Activated T-helper 2 cell treated with anti-CD3 and anti-CD28 coated beads, Interferon-gamma antibody, Interleukin-2, Interleukin-4, amounts not matched to agents 10 μg/mL and 5 μg/mL and 100 μg/mL, durations not matched to agents 14 hours and 24 hours and 36 hours (primary cell): ENCODE measurements around the gene EML3. TPM values are rescaled to one million over a fixed set of nuclear protein-coding genes. Genes with fewer than 3 reads are reported as not detected.

Experiments used
- DNase-seq: peaks from one replicate; pipeline ENCODE4 v3.0.0; 2021; ENCODE audit warnings: low spot score
- H3K27ac Mint-ChIP-seq: one replicate; pipeline ENCODE4 v1.8.0; 2021; ENCODE audit warnings: mixed read lengths
- H3K27me3 Mint-ChIP-seq: one replicate; pipeline ENCODE4 v1.8.0; 2021; ENCODE audit warnings: low read depth, mixed read lengths
- H3K36me3 Mint-ChIP-seq: one replicate; pipeline ENCODE4 v1.8.0; 2021; ENCODE audit warnings: low read depth, mixed read lengths
- H3K4me1 Mint-ChIP-seq: one replicate; pipeline ENCODE4 v1.8.0; 2021; ENCODE audit warnings: low read depth, mixed read lengths
- H3K4me3 Mint-ChIP-seq: one replicate; pipeline ENCODE4 v1.8.0; 2021; ENCODE audit warnings: low read depth, mild to moderate bottlenecking, moderate library complexity, mixed read lengths
- H3K9me3 Mint-ChIP-seq: one replicate; pipeline ENCODE4 v1.8.0; 2021; ENCODE audit warnings: mixed read lengths
- intact Hi-C: fragments of 100-400 bp; cut with micrococcal nuclease; formaldehyde crosslinking; loops from one replicate; pipeline ENCODE4 v1.15.1; 2023
- total RNA-seq: library from RNA; stranded (reverse); gene quantifications from 2 replicates; pipeline ENCODE4 v1.2.3, GENCODE V29; 2022

Gene EML3
- total RNA-seq, 1 donor from 2014 or later, result 144 TPM

- Mint-ChIP-seq H3K4me3 (no peak overlapping the region), H3K27me3 (no peaks in the 10 kb centered on the region), H3K36me3 (peaks cover 55% of the 10 kb centered on the region), H3K4me1 (peaks cover 67% of the 10 kb centered on the region), H3K9me3 (no peaks in the 10 kb centered on the region), H3K27ac (no peak overlapping the region)
- intact Hi-C loops, result loop anchor here (5.0 to 10.0 kb wide), 2 partner anchors 51 to 296 kb away; no protein-coding TSS in a partner anchor
- no peak for DNase-seq
Observed at GRCh38 chr11:62558669-62559068, 53.9 kb downstream of the EML3 start.

GRCh38 chr11:62556875-62557631 is 55.5 kb downstream of the EML3 start:
- Mint-ChIP-seq H3K4me1 (peaks cover 81% of the 10 kb centered on the region), H3K4me3 (peak overlapping the region; percentile 50), H3K9me3 (no peaks in the 10 kb centered on the region), H3K27ac (peak overlapping the region; percentile 97), H3K36me3 (peaks cover 46% of the 10 kb centered on the region), H3K27me3 (no peaks in the 10 kb centered on the region)
- intact Hi-C loops, result loop anchor here (1.0 to 10.0 kb wide), 6 partner anchors 14 to 298 kb away; partner anchors contain the start of genes EEF1G and TUT1
- peak; percentile 79 for DNase-seq

GRCh38 chr11:62556108-62556874 is 56.3 kb downstream of the EML3 start:
- H3K4me1 Mint-ChIP-seq, result peaks cover 84% of the 10 kb centered on the region
- peak overlapping the region; percentile 97 for H3K27ac Mint-ChIP-seq
- intact Hi-C loops, result loop anchor here (1.0 to 10.0 kb wide), 6 partner anchors 13 to 299 kb away; partner anchors contain the start of genes EEF1G and TUT1
- H3K9me3 Mint-ChIP-seq, result no peaks in the 10 kb centered on the region
- H3K36me3 Mint-ChIP-seq, result peaks cover 40% of the 10 kb centered on the region
- DNase-seq, result peak; percentile 87
- H3K27me3 Mint-ChIP-seq, result no peaks in the 10 kb centered on the region
- peak overlapping the region; percentile 56 for H3K4me3 Mint-ChIP-seq

DNA sequence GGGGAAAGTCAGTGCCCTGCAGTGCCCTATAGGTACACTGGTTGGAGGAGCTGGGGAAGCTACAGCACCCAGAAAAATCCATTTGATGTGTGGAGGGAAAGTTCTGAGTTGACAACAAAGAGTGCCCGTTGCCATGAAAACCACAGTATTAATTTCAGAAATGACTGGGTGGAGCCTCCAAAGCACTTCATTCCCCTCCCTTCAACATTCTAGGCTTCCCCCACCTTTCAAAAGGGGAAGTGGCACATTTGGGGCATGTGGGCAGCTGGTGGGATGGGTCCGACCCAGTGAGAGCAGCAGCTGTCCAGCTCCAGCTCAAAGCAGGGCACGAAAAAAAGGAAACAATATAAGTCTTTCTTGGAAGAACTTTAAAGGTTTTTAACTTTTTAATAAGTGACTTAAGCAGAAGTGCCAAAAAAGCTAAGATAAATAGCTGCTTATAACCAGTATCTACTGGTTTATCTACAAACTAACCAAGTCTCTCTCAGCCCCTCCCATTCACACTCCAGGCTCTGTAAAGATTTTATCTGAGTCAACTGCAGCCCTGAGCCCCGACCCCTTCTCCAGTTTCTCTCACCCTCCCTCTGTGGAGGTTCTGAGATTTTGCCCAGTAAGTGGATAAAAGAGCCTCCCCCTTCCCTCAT is 57.0 kb downstream of the EML3 start:
- peak; percentile 76 for DNase-seq
- intact Hi-C loops, result loop anchor here (1.0 to 10.0 kb wide), 7 partner anchors 9 to 299 kb away; partner anchors contain the start of genes AHNAK, EEF1G and TUT1
- Mint-ChIP-seq H3K27ac (peak overlapping the region; percentile 97), H3K27me3 (no peaks in the 10 kb centered on the region), H3K36me3 (peaks cover 34% of the 10 kb centered on the region), H3K9me3 (no peaks in the 10 kb centered on the region), H3K4me1 (peaks cover 86% of the 10 kb centered on the region), H3K4me3 (peak overlapping the region; percentile 56)

GRCh38 chr11:62554387-62555167 is 58.0 kb downstream of the EML3 start:
- H3K27me3 Mint-ChIP-seq, result peaks cover 4% of the 10 kb centered on the region
- H3K4me1 Mint-ChIP-seq, result peaks cover 84% of the 10 kb centered on the region
- peak overlapping the region; percentile 97 for H3K27ac Mint-ChIP-seq
- DNase-seq, result no peak
- H3K36me3 Mint-ChIP-seq, result peaks cover 24% of the 10 kb centered on the region
- intact Hi-C loops, result loop anchor here (1.0 to 10.0 kb wide), 3 partner anchors 8 to 300 kb away; partner anchors contain the start of gene AHNAK
- H3K9me3 Mint-ChIP-seq, result no peaks in the 10 kb centered on the region
- H3K4me3 Mint-ChIP-seq, result peak overlapping the region; percentile 49

GRCh38 chr11:62553839-62554361 is 58.7 kb downstream of the EML3 start:
- Mint-ChIP-seq H3K27me3 (peaks cover 4% of the 10 kb centered on the region), H3K36me3 (peaks cover 17% of the 10 kb centered on the region), H3K9me3 (no peaks in the 10 kb centered on the region), H3K4me3 (no peak overlapping the region), H3K27ac (peak overlapping the region; percentile 97), H3K4me1 (peaks cover 77% of the 10 kb centered on the region)
- intact Hi-C loops, result loop anchor here (10.0 kb wide), 1 partner anchor 301 kb away; no protein-coding TSS in a partner anchor
- DNase-seq, result no peak

- Mint-ChIP-seq H3K4me3 (peak overlapping the region; percentile 7), H3K27ac (peak overlapping the region; percentile 97), H3K9me3 (no peaks in the 10 kb centered on the region), H3K27me3 (peaks cover 5% of the 10 kb centered on the region), H3K36me3 (peaks cover 11% of the 10 kb centered on the region), H3K4me1 (peaks cover 73% of the 10 kb centered on the region)
- DNase-seq, result peak; percentile 61
- intact Hi-C loops, result loop anchor here (10.0 kb wide), 1 partner anchor 302 kb away; no protein-coding TSS in a partner anchor
Observed at GRCh38 chr11:62553080-62553838, 59.3 kb downstream of the EML3 start.

GRCh38 chr11:62552485-62553079 is 60.0 kb downstream of the EML3 start:
- peaks cover 10% of the 10 kb centered on the region for H3K27me3 Mint-ChIP-seq
- H3K4me3 Mint-ChIP-seq, result peak overlapping the region; percentile 6
- no peaks in the 10 kb centered on the region for H3K9me3 Mint-ChIP-seq
- H3K4me1 Mint-ChIP-seq, result peaks cover 78% of the 10 kb centered on the region
- intact Hi-C loops, result loop anchor here (10.0 kb wide), 1 partner anchor 302 kb away; no protein-coding TSS in a partner anchor
- peak overlapping the region; percentile 97 for H3K27ac Mint-ChIP-seq
- DNase-seq, result no peak
- peaks cover 6% of the 10 kb centered on the region for H3K36me3 Mint-ChIP-seq

Other genes starting within 250 kb of the EML3 start
- not detected in 2 replicates for gene SCGB1A1, start 193.7 kb downstream of the EML3 start, total RNA-seq
- gene AHNAK, start 66.0 kb downstream of the EML3 start, total RNA-seq, result 105 and 108 TPM in 2 replicates
- gene EEF1G, start 38.9 kb downstream of the EML3 start, total RNA-seq, result 1,369 and 1,395 TPM in 2 replicates
- gene TUT1, start 21.3 kb downstream of the EML3 start, total RNA-seq, result 29.9 and 41.7 TPM in 2 replicates
- 201 and 215 TPM in 2 replicates for gene MTA2, start 10.9 kb downstream of the EML3 start, total RNA-seq
- gene ROM1, start 482 bp upstream of the EML3 start, total RNA-seq, result 1.4 and 2.8 TPM in 2 replicates
- gene B3GAT3, start 9.2 kb upstream of the EML3 start, total RNA-seq, result 70.0 and 81.4 TPM in 2 replicates
- 274 and 279 TPM in 2 replicates for gene GANAB, start 33.8 kb upstream of the EML3 start, total RNA-seq
- 35.2 and 35.7 TPM in 2 replicates for gene INTS5, start 40.5 kb upstream of the EML3 start, total RNA-seq
- 118 and 130 TPM in 2 replicates for gene C11orf98, start 52.4 kb upstream of the EML3 start, total RNA-seq
- gene CSKMT, start 52.5 kb upstream of the EML3 start, total RNA-seq, result 45.4 and 47.2 TPM in 2 replicates
- 8.0 and 9.5 TPM in 2 replicates for gene UQCC3, start 58.9 kb upstream of the EML3 start, total RNA-seq
- 21.4 and 21.7 TPM in 2 replicates for gene LBHD1, start 59.5 kb upstream of the EML3 start, total RNA-seq
- 119 and 127 TPM in 2 replicates for gene UBXN1, start 66.3 kb upstream of the EML3 start, total RNA-seq
- gene LRRN4CL, start 76.8 kb upstream of the EML3 start, total RNA-seq, result 0.18 and 0.23 TPM in 2 replicates
- gene BSCL2, start 94.6 kb upstream of the EML3 start, total RNA-seq, result 28.7 and 32.8 TPM in 2 replicates
- not detected in 2 replicates for gene GNG3, start 94.9 kb upstream of the EML3 start, total RNA-seq
- gene HNRNPUL2, start 114.7 kb upstream of the EML3 start, total RNA-seq, result 62.6 and 63.5 TPM in 2 replicates
- 35.4 and 39.4 TPM in 2 replicates for gene TTC9C, start 115.7 kb upstream of the EML3 start, total RNA-seq
- gene ZBTB3, start 141.4 kb upstream of the EML3 start, total RNA-seq, result 7.3 and 9.3 TPM in 2 replicates
- gene POLR2G, start 148.8 kb upstream of the EML3 start, total RNA-seq, result 122 and 128 TPM in 2 replicates
- 17.6 and 21.0 TPM in 2 replicates for gene TAF6L, start 158.6 kb upstream of the EML3 start, total RNA-seq
- 34.6 and 35.9 TPM in 2 replicates for gene TMEM179B, start 174.6 kb upstream of the EML3 start, total RNA-seq
- gene TMEM223, start 179.2 kb upstream of the EML3 start, total RNA-seq, result 13.4 and 14.0 TPM in 2 replicates
- 134 and 139 TPM in 2 replicates for gene NXF1, start 192.7 kb upstream of the EML3 start, total RNA-seq
- 37.4 and 41.9 TPM in 2 replicates for gene STX5, start 219.3 kb upstream of the EML3 start, total RNA-seq
- 1.2 TPM in 1 of 2 replicates, not detected in the other for gene TEX54, start 220.1 kb upstream of the EML3 start, total RNA-seq
- 109 and 112 TPM in 2 replicates for gene WDR74, start 226.8 kb upstream of the EML3 start, total RNA-seq